Esophagus squamous epithelium (tissue), 4 donors: ENCODE data around the gene LMTK2.

ENCODE experiments used
- POLR2A ChIP-seq, 4 donors: fragments of 450-650 bp; IDR thresholded peaks; one replicate each; pipeline ENCODE4 v1.6.1; 2017; ENCODE audit warnings: antibody characterized with exemption in 4 of 4, mild to moderate bottlenecking in 4 of 4, moderate library complexity in 3 of 4
- TF ChIP-seq, protein P1 (sequence below), 6 experiments: fragments of 450-650 bp in 4 of 6; fragments of 200-600 bp in 2 of 6; sonication (generic) in 2 of 6; IDR thresholded peaks; one replicate each; pipeline ENCODE4 v1.5.1; 2016 to 2019; ENCODE audit warnings: antibody characterized with exemption in 6 of 6, mild to moderate bottlenecking in 4 of 6, moderate library complexity in 4 of 6

DNA sequence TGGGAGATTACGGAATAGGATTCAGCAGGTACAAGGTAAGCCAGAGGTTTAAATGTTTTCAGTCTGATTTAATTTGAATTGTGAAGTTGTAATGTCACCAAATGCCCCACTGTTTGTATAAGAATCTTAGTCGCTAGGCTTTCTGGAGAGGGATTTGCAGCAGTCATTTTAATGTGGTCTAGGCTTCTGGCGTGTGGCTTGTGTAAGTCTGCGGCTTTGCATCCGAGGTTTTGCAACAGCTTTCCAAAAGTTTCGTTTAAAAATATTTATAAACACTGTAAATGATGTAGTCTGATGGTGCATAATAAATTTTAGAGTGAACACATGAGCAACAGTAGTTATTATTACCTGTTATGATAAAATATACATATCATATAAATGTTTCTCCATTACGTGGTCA is 78.4 kb downstream of the LMTK2 start:
- no peak for TF ChIP-seq POLR2A (IDR thresholded peaks at IDR 0.05)
- TF ChIP-seq, protein P1, sequence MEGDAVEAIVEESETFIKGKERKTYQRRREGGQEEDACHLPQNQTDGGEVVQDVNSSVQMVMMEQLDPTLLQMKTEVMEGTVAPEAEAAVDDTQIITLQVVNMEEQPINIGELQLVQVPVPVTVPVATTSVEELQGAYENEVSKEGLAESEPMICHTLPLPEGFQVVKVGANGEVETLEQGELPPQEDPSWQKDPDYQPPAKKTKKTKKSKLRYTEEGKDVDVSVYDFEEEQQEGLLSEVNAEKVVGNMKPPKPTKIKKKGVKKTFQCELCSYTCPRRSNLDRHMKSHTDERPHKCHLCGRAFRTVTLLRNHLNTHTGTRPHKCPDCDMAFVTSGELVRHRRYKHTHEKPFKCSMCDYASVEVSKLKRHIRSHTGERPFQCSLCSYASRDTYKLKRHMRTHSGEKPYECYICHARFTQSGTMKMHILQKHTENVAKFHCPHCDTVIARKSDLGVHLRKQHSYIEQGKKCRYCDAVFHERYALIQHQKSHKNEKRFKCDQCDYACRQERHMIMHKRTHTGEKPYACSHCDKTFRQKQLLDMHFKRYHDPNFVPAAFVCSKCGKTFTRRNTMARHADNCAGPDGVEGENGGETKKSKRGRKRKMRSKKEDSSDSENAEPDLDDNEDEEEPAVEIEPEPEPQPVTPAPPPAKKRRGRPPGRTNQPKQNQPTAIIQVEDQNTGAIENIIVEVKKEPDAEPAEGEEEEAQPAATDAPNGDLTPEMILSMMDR (IDR thresholded peaks at IDR 0.05), result no peak
